HG02981 (cell line): Measurements from ENCODE around the gene MCM9.
"Not testable (repeated sequence)": the region's sequence is repeated elsewhere in the genome, so short reads cannot be mapped to it uniquely, and the experiment has no call there.

ENCODE experiments used
- ATAC-seq: cut with Tn5 transposase; IDR thresholded peaks from one replicate; pipeline ENCODE4 v1.9.1; 2021; ENCODE audit warnings: mild to moderate bottlenecking, moderate library complexity; ENCODE audit not compliant: unreplicated experiment

Gene MCM9

DNA sequence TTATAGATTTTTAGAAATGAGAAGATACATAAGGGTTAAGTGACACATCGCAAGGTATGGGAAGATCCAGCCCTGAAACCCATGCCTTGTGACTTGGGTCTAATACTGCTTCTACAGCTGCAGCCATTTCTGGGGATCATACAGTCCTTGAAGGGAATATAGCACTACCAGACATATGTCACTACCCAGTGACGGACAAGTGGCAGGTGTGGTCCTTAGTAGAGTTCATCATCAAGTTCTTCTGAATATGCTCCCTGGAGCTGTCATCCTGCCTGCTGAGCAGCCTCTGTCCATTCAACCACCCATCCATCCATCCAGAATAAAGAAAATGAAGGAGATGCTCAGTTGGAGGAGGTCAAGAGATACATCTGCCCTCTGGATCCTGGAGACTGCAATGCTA lies 159.6 kb downstream of the MCM9 start:
- no peak for ATAC-seq

DNA sequence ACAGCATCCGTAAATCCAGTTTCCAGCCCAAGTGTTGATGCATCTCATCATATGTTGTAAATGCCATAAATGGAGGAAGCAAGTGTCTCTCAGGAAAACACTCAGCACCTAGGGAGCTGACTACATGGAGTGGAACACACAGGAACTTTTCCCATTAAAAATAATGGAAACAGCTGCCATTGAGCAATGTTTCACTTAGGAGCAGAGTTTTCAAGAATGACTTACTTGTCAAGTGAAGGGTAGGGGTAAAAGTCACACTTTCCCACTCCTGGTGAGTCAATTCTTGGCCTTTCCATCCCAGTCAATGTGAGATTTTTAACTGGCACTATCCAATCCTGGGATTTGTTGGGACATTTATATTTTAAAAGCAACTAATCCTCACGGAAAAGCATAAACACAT lies 160.4 kb downstream of the MCM9 start:
- ATAC-seq, result no peak

DNA sequence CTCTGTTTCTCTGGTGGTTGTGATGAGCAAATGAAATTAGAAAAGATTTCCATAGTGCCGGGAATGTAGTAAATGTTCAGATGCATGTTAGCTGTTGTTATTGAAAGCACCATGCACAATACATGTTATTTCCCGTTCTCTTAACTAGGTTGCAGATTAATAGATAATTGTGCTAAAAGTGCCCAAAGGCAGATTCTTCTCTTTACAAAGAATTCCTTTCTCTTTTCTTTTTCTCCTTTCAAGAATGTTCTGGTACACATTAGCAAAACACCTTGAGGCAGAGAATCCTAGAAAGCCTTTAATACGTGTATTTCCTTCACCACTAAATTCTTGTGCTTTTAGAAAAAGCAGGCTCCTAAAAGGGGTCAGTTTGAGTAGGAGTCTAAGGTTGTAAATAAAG lies 162.1 kb downstream of the MCM9 start:
- ATAC-seq, result no peak

DNA sequence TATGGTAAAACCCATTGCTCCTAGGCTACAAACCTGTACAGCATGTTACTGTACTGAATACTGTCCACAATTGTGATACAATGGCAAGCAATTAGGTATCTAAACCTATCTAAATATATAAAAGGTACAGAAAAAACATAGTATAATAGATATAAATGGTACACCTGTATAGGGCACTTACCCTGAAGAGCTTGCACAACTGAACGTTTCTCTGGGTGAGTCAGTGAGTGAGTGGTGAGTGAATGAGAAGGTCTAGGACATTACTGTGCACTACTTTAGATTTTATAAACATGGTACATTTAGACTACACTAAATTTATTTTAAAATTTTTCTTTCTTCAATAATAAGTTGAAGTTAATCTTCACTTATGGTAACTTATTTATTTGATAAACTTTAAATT lies 163.7 kb downstream of the MCM9 start:
- no peak for ATAC-seq

DNA sequence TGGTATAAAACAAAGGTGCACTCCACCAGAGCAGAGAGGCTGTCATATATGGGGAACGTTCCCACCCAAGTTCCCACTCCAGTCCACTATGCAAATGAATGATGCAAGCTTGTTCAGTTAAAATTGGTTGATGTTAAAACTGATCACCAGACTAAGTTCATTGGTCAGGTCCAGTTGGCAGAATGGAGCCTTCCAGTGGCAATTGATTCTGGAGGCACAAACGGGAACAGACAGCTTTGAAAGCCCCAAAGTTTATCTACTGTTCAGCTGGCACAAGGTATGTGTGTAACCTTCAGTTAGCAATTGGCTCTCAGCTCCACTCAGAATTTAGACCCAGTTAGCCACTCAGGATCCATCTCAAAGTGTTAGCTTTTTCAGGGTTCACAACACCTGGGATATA lies 164.1 kb downstream of the MCM9 start:
- no peak for ATAC-seq

DNA sequence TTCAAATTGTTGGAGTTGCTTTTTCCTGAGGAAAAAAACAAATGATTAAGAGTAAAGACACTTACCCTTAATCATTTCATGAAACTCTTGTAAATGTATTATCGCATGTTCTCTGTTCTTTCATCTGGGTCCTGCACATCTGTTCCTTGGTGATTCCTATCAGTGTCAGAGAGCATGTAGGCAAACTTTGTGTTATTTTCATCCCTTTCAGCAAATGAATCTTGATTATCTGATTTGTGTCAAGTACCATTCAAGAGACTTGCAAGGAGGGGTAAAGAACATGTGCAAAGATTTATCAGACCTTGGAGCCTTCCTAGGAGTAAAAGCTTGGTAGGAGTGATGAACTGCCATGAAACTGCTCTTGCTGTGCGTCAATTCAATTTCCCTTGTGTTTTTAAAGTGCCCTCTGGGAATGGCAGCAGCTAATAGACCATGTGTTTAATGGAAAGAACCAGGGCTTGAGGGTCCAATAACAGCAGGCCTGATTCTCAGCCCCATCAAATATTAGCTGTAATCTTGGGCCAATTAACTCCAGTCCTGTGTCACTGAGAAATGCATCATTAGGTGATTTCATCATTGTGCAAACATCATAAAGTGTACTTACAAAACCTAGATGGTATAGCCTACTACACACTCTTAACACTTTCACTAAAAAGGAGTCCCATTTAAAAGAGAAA lies 164.7 kb downstream of the MCM9 start:
- no peak for ATAC-seq

DNA sequence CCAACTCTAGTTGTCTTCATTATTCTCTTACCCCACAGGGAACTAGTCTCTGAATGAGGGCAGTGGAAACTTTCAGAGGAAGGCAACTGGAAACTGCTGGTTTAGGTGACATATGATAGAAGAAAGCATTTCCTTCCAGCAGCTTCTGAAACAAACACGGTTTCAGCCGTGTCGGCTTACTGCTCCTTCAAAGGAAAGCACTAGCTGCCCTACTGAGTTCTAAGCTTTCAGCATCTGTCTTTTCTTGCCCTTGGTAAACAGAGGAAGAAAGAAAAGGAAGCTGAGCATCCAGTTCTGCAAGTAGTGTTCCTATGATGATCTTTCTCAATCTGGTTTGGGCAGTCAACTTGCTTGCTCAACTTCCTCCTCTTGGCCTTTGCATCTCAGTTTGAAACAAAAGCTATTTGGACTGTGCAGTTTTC lies 166.0 kb downstream of the MCM9 start:
- no peak for ATAC-seq

DNA sequence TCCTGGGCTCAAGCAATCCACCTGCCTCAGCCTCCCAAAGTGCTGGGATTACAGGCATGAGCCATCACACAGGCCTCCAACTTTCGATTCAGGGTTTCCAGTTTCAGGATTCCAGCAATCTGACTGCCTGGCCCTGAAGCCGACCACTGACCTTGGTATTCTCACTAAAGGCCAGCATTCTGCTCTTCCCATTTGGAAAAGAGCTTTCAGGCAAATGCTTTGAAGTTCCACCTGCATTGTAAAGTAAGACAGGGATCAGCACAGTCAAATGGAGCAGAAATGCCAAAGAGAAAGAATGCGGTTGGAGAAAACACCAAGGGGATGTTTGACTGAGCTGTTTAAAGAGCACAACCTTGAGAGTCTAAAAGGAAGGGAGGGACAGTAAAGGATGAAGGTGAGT lies 166.5 kb downstream of the MCM9 start:
- ATAC-seq, result no peak

DNA sequence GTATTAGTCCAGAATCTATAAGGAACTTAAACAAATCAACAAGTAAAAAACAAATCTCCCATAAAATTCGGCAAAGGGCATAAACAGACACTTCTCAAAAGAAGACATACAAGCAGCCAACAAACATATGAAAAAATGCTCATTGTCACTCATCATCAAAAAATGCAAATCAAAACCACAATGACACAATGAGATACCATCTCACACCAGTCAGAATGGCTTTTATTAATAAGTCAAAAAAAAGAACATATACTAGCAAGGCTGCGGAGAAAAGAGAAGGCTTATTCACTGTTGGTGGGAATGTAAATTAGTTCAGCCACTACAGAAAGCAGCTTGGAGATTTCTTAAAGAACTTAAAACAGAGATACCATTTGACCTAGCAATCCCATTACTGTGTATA lies 169.6 kb downstream of the MCM9 start:
- not testable (repeated sequence) for ATAC-seq

DNA sequence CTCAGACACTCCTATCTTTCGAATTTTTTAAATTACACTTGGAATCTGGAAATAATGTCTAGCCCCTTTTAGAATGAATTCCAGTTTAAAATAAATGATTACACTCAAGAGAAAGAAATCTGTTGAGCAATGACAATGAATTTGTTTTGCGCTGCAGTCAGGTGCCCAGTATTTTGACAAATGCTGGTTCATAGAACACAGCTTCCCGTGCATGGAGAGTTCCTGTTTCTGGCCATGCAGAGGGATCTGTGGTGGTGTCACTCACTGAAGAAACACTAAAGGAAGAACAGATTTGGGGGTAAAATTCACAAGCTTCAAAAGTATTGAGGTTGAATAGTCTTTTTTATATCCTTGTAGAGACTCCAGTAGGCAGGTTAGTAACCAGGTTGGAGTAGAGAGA lies 170.2 kb downstream of the MCM9 start:
- no peak for ATAC-seq
